ACHN (cell line): ENCODE data around the gene RASAL1.

Experiments
- DNase-seq: peaks from one replicate; pipeline ENCODE4 v3.0.0-alpha.2; 2015
- in situ Hi-C: cut with HindIII; loops from 2 replicates; pipeline ENCODE4 v1.10.0; 2017; ENCODE audit warnings: low sequenced_read_pairs, low pct_ligation_motif_present, low pct_unique_long_range_greater_than_20kb

The RASAL1 gene, protein sequence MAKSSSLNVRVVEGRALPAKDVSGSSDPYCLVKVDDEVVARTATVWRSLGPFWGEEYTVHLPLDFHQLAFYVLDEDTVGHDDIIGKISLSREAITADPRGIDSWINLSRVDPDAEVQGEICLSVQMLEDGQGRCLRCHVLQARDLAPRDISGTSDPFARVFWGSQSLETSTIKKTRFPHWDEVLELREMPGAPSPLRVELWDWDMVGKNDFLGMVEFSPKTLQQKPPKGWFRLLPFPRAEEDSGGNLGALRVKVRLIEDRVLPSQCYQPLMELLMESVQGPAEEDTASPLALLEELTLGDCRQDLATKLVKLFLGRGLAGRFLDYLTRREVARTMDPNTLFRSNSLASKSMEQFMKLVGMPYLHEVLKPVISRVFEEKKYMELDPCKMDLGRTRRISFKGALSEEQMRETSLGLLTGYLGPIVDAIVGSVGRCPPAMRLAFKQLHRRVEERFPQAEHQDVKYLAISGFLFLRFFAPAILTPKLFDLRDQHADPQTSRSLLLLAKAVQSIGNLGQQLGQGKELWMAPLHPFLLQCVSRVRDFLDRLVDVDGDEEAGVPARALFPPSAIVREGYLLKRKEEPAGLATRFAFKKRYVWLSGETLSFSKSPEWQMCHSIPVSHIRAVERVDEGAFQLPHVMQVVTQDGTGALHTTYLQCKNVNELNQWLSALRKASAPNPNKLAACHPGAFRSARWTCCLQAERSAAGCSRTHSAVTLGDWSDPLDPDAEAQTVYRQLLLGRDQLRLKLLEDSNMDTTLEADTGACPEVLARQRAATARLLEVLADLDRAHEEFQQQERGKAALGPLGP

DNA sequence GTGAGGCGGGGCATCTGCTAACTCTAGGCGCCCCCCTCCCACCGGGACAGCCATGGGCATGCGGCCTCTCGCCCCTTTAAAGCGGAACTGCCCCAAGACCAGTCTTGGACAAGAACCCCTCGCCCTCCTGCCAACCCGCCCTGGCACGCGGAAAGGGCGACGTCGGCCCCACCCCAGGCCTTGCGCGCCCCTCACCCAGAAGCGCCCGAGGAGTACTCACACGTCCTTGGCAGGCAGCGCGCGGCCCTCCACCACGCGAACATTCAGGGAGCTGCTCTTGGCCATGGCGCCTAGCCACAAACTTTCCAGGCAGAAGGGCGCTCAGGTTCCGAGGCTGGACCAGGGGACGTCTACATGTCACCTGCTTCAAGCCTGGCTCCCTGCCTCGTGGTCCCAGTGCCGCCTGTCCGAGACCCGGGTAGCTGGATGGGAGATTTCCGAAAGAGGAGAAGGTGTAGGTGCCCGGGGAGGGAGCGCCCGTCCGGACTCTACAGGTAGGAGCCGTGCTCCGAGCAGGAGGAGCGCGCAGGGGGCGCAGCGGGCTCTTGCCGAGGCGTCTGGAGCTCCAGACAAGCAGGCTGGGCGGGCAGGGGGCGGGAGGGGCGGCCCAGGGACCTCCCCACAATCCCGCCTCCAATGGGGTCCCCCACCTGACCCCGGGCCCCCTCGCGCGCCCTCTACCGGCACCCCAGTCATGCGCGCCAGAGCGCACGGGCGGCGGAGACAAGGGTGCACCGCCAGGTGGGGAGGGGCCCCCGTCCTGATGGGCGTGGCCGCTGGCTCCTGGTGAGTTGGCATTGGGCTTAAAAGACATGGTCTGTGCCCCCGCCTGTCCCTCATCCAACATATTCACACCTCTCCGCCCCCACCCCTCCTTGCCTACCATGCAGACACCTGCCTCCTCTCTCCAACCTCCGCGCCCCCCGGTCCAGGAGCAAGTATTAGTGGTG lies at the start of gene RASAL1:
TSS of gene RASAL1 (minus strand) at position 584 of the 950 bp plus-strand sequence. CDS start at position 285, 299 bp downstream.
- in situ Hi-C loops, result no loop called here
- peak; percentile 98 for DNase-seq

DNA sequence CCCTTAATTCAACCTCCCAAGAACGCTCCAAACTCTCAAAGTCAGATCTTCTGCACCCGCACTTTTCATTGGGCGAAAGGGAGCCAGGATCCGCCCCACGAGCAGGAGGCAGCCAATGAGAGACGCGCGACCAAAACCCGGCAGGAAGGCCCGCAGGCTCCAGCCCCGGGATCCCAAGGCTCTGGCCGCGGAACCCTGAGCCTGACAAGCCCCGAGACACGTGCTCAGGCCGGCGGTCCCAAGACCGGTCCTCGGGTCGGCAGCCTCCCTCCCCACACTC lies 49.3 kb upstream of the RASAL1 start:
- DNase-seq, result peak; percentile 96
- in situ Hi-C loops, result no loop called here

DNA sequence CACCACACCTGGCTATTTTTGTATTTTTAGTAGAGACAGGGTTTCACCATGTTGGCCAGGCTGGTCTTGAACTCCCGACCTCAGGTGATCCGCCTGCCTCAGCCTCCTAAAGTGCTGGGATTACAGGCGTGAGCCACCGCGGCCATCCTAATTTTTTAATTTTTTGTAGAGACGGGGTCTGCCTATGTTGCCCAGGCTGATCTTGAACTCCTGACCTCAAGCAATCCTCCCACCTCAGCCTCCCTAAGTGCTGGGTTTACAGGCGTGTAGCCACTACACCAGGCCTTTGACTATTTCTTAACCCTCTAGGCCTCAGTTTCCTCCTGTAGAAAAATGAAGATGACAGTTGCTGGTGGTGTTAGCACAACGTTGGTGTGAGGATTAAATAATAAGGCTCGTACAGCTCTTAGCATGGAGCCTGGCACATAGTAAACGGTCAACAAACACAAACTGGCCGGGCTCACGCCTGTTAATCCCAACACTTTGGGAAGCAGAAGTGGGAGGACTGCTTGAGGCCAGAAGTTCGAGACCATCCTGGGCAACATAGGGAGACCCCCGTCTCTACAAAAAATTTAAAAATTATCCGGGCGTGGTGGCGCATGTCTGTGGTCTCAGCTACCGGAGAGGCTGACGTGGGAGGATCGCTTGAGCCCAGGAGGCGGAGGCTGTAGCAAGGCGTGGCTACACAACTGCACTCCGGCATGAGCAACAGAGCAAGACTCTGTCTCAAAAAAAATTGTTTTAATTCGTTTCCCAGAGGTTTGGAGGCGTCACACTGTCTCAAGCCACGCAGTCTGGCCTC lies 48.7 kb upstream of the RASAL1 start:
- DNase-seq, result no peak
- in situ Hi-C loops, result no loop called here

DNA sequence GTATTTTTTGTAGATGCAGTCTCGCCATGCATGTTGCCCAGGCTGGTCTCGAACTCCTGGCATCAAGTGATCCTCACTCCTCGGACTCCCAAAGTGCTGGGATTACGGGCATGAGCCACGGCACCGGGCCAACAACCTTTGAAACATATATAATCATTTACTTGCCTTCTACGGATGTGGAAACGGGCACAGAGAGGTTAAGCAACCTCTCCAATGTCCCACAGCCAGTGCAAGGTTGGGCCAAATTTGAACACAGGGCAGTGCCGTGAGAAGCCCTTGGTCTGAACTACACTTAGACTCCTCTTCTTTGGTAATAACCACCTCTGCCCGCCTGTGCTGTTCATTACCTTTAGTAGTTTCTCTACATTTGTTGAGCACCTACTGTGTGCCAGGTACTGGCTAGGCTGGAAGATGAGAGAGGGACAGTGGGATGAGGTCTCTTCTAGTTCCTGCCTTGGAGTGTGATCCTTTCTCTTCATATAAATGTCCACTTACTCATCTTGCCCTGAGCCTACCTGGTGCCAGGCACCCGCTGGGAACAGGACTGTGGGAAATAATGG lies 47.5 kb upstream of the RASAL1 start:
- in situ Hi-C loops, result no loop called here

DNA sequence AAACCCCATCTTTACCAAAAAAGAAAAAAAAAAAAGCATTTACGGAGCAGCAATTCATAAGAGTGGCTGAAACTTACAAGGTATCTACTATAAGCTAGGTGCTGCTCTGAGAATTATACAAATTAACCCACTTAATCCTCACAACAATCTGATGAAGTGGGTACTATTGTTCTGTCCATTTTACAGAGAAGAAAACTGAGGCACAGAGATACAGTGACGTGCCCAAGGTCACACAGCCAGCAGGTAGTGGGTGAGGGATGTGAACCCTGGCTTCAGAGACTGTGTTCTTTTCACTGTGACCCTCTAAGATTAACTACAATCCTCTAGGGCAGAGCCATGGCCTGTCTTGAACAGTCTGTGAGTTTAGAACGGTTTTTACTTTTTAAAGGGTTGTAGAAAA lies 46.4 kb upstream of the RASAL1 start:
- no peak for DNase-seq
- in situ Hi-C loops, result no loop called here

More for the DNA sequence above, 47.5 kb upstream of the RASAL1 start:
- no peak for DNase-seq

DNA sequence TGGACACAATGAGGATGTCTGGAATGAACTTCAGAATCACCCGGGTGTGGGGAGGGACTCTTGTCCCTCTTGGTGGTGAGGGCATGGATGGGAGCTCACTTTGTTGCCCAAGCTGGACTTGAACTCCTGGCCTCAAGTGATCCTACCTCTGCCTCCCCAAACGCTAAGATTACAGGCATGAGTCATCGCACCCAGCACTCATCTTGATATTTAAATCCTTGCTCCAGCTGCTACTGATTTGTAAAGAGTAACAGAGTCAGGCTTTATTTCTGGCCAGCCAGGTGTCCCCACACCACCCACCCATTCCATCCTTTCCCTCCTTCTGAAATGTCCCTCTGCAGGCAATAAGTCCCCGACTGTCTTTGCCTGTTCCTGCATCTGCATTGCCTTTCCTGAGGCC lies 44.8 kb upstream of the RASAL1 start:
- in situ Hi-C loops, result no loop called here
- no peak for DNase-seq

DNA sequence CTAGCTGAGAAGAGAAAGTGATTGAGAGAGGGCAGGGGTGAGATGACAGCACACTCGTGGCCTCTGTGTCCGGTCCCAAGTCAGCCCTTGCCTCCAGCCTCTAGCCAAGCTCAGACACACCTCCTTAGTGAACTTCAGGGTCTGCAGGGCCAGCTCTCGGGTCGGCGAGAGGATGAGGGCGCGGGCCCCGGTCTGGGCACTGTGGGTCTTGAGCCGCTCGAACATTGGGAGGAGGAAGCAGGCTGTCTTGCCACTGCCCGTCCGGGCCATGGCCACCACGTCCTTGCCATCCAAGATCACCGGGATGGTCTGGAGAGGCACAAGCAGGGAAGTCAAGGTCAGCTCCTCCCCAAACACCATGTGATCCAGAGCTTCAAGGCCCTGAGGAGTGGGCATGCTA lies 43.5 kb upstream of the RASAL1 start:
- in situ Hi-C loops, result no loop called here

DNA sequence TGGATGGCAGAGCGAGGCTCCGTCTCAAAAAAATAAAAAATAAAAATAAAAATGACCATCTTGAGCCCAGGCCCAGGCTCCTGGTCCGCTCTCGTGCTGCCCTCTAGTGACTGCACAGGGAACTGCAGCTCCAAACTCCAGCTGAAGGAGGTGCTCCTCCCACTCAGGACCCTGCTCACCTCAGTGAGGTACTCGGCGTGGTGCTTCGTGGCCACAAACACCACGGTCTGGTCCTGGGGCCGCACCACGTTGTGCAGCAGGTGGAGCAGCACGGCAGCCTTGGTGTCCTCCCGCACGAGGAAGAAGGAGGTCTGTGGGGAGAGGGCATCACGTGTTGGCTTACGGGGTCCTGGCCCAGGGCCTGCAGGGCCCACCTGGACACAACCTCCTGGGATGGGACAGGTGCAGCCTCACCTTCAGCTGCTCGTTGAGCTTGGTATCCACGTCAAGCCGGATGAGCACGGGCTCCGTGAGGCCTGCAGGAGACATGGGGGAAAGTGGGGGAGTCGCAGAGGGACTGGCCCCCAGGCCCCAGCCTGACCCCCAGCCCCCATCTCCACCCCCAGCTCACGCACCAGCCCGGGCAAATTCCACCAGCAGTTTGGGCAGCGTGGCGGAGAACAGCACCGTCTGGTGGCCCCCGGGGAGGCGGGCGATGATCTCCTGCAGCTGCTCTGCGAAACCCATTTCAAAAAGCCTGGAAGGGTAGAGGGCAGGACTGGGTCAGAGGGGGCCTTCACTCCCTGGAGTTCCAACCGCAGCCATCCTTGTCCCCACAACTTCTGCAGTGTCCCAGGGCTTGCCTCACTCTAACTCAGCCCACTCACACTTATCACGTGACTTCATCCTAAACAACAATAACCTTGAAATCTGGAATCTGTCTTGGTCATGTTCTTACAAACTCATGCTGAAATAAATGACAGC lies 39.2 kb upstream of the RASAL1 start:
- DNase-seq, result peak; percentile 86
- in situ Hi-C loops, result loop anchor here (25.0 kb wide), 1 partner anchor 112 kb away; the partner anchor contains the start of gene DTX1

More for the DNA sequence above, 43.5 kb upstream of the RASAL1 start:
- no peak for DNase-seq

DNA sequence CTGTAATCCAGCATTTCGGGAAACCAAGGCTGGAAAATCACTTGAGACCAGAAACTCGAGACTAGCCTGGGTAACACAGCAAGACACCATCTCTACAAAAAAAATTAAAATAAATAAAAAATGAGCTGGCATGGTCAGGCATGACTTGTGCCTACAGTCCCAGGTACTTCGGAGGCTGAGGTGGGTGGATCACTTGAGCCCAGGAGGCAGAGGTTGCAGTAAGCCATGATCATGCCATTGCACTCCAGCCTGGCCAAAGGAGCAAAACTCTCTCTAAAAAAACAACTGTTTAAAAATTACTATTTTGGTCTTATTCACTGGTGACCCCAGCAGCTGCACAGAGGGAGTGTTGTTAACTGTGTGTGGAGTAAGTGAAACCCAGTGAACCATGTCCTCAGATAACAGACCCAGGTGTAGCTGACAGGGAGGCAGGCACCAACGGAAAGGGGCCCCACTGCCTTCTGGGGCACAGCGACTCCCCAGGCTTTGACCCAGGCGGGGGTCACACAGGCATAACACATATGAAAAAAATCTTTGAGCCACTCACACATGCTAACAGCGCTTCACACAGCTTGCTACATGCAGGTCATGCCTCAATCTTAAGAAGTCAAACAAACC lies 37.6 kb upstream of the RASAL1 start:
- in situ Hi-C loops, result loop anchor here (25.0 kb wide), 1 partner anchor 111 kb away; the partner anchor contains the start of gene DTX1
- DNase-seq, result no peak

DNA sequence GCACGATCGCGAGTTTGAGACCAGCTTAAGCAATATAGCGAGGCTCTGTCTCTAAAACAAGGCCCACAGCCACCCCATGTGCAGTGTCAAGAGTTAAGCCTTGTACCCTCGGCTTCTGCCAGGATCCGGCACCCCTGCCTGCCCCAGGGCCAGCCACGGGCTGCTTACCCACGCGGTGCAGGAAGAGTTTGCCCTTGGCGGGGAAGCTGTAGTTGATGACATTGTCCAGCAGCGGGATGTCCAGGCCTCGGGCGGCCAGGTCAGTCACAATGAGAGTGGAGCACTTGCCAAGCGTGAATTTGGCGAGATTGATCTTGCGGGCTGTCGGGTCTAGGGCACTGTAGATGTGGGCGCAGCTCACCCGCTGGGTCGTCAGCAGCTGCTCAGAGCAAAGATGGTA lies 36.6 kb upstream of the RASAL1 start:
- DNase-seq, result no peak
- in situ Hi-C loops, result loop anchor here (25.0 kb wide), 1 partner anchor 110 kb away; the partner anchor contains the start of gene DTX1

DNA sequence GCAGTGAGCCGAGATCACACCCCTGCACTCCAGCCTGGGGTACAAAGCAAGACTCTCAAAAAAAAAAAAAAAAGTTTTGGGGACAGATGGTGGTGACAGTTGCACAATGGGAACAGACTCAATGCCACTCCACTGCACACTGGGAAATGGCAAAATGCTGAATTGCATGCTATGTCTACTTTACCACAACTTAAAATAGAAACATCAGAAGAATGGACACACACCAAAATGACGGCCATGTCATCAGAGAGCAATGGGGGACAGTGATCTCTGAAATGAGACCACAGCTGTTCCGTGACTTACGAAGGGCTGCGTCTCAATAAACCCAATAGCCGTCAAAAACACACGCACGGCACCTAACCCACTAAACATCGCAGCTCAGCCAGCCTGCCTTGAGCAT lies 36.0 kb upstream of the RASAL1 start:
- no peak for DNase-seq

DNA sequence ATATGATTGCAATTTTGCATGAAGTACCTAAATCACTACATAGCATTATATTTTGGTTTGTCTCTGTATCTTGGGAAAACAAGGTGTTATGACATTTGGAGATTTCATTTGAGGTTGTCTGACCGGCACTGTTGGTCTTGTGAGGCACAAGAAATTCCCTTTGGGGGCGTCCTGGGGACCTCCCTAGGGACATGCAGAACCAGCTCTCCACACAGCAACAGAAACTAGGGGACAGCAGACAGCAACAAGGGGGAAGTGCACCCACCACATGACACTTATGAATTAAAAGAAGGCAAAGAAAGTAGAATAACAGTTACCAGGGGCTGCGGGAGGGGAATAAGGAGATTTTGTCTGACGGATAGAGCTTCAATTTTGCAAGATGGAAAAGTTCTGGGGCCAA lies 35.4 kb upstream of the RASAL1 start:
- in situ Hi-C loops, result loop anchor here (25.0 kb wide), 1 partner anchor 109 kb away; the partner anchor contains the start of gene DTX1
- no peak for DNase-seq

More for the DNA sequence above, 36.0 kb upstream of the RASAL1 start:
- in situ Hi-C loops, result loop anchor here (25.0 kb wide), 1 partner anchor 109 kb away; the partner anchor contains the start of gene DTX1

DNA sequence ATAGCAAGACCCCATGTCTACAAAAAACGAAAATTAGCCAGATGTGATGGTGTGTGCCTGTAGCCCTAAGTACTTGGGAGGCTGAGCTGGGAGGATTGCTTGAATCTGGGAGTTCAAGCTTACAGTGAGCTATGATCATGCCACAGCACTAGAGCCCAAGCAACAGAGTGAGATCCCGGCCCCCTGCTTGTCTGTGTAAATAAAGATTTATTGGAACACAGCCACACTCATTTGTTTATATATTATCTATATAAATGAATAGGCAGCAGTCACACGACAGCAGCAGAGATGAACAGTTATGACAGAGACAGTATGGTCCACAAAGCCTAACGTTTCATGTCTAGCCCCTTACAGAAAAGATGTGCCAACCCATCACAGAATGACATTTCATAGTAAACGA lies 34.9 kb upstream of the RASAL1 start:
- in situ Hi-C loops, result loop anchor here (25.0 kb wide), 1 partner anchor 108 kb away; the partner anchor contains the start of gene DTX1
- no peak for DNase-seq

DNA sequence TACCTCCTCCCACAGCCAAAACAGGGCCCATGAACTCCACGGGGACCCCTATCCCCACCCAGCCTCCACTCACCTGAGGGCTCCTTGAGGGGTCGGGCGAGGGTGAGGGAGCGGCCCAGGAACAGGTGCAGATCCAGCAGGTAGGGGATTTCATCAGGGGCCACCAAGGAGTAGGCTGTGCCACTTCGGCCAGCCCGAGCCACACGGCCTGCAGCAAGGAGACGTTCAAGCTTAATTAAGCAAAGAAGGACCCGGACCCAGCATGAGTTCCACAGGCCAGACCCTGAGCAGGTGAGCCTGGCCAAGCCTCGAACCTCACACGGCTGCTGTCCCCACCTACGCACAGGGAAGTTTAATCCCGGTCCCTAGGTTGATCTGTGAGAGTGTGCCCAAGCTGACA lies 34.1 kb upstream of the RASAL1 start:
- DNase-seq, result no peak
- in situ Hi-C loops, result loop anchor here (25.0 kb wide), 1 partner anchor 107 kb away; the partner anchor contains the start of gene DTX1

DNA sequence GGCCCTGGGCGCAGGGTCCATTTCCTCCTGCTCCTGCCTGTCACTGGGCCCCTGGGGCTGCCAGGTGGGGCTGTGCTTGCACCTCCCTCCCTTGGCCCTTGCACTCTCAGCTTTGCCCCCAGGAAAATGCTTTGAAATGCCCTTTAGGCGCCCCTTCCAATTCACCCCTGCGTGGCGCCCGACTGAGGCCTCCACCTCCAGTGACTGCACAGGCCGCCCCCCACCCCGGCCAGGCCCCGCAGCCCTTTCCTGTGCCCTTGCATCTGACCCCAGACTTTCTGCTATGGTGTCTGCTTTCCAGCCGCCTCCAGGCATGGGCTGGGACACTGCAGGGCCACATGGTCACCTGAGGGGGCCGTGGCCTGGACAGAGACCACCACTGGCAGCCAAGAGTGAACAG lies 32.3 kb upstream of the RASAL1 start:
- in situ Hi-C loops, result loop anchor here (25.0 kb wide), 1 partner anchor 106 kb away; the partner anchor contains the start of gene DTX1
- no peak for DNase-seq
